K562 (cell line): ENCODE data around the gene ADI1. TPM values are rescaled to one million over a fixed set of nuclear protein-coding genes. Genes with fewer than 3 reads are reported as not detected.
A peak's percentile ranks its signal among the peaks of the same experiment; 100 is the strongest.

ENCODE experiments used
- BACH1 ChIP-seq: fragments of 200-800 bp; sonication (Bioruptor generic); IDR thresholded peaks from 2 replicates; pipeline ENCODE4 v1.6.1; 2016; ENCODE audit warnings: missing genetic modification characterization, missing compliant biosample characterization
- CAMTA2 ChIP-seq: fragments of 250-450 bp; sonication (Bioruptor Pico); conservative IDR thresholded peaks from 2 replicates; pipeline ENCODE4 v1.5.1; 2022
- CBX5 ChIP-seq: IDR thresholded peaks from 2 replicates; pipeline ENCODE4 v1.6.1; 2014; ENCODE audit warnings: low read depth, borderline replicate concordance
- HNRNPK ChIP-seq: fragments of 200-400 bp; formaldehyde crosslinking; IDR thresholded peaks from one replicate; pipeline ENCODE4 v1.6.1; 2018; ENCODE audit warnings: mild to moderate bottlenecking, low read depth, low read length; ENCODE audit not compliant: poor library complexity, severe bottlenecking
- KLF16 ChIP-seq: IDR thresholded peaks from 2 replicates; pipeline ENCODE4 v1.6.1; 2016; ENCODE audit warnings: antibody characterized with exemption
- MAFG ChIP-seq: fragments of 450-650 bp; conservative IDR thresholded peaks from 2 replicates; pipeline ENCODE4 v1.6.1; 2016; ENCODE audit warnings: missing genetic modification characterization, missing compliant biosample characterization
- RAD21 ChIP-seq, 2 experiments: fragments of 250-450 bp in 1 of 2; fragments of 450-650 bp in 1 of 2; sonication (Bioruptor Pico) in 1 of 2; formaldehyde crosslinking in 1 of 2; IDR thresholded peaks in 1 of 2; conservative IDR thresholded peaks in 1 of 2; 2 replicates each; pipeline versions ENCODE4 v1.4.0 to v1.8.0; 2020 to 2022; ENCODE audit warnings: mild to moderate bottlenecking in 2 of 2, moderate library complexity in 1 of 2
- SMAD2 ChIP-seq: fragments of 150-350 bp; IDR thresholded peaks from 2 replicates; pipeline ENCODE4 v1.6.1; 2014; ENCODE audit warnings: low read depth, mild to moderate bottlenecking, low read length
- STAT5A ChIP-seq: IDR thresholded peaks from 2 replicates; pipeline ENCODE4 v1.6.1; 2012; ENCODE audit warnings: low read length, inconsistent platforms, borderline replicate concordance
- TAF9B ChIP-seq: fragments of 450-650 bp; IDR thresholded peaks from 2 replicates; pipeline ENCODE4 v1.6.1; 2018; ENCODE audit warnings: mild to moderate bottlenecking; ENCODE audit not compliant: partially characterized antibody
- TEAD4 ChIP-seq, 2 experiments: sonication (generic) in 1 of 2; formaldehyde crosslinking in 1 of 2; IDR thresholded peaks; 2 replicates each; pipeline versions ENCODE4 v1.6.1 to v1.8.0; 2012 to 2022; ENCODE audit warnings: borderline replicate concordance in 1 of 2, inconsistent platforms in 1 of 2, low read length in 1 of 2, mild to moderate bottlenecking in 1 of 2, missing genetic modification reagents in 1 of 2
- ZBED1 ChIP-seq: IDR thresholded peaks from 2 replicates; pipeline ENCODE4 v1.6.1; 2014
- ZKSCAN8 ChIP-seq: fragments of 200-800 bp; sonication (Bioruptor generic); IDR thresholded peaks from 2 replicates; pipeline ENCODE4 v1.6.1; 2016; ENCODE audit warnings: missing genetic modification characterization, missing compliant biosample characterization
- polyA plus RNA-seq, 8 experiments: library from polyadenylated mRNA; depleted of rRNA in 4 of 8; stranded (reverse) in 5 of 8; unstranded in 3 of 8; fragments of >200 nt; fragmentation: Nextera tagmentation in 2 of 8; fragmentation: Illumina TruSeq in 1 of 8; extraction: Ambion mirVana in 2 of 8; extraction: Trizol in 1 of 8; gene quantifications; 2 replicates each; pipeline versions ENCODE4 v1.2.1 to v1.2.3, GENCODE V29; 2011 to 2014; ENCODE audit warnings: inconsistent platforms in 1 of 8, missing spikeins in 1 of 8
- total RNA-seq, 7 experiments: library from RNA; depleted of rRNA in 6 of 7; stranded (reverse); fragments of >200 nt in 6 of 7; fragmentation: Illumina TruSeq in 2 of 7; extraction: Trizol in 2 of 7; gene quantifications; 2 replicates each; pipeline versions ENCODE4 v1.2.1 to v1.2.3, GENCODE V29; 2011 to 2021; ENCODE audit warnings: low replicate concordance in 1 of 7
- TF ChIP-seq, protein P1 (sequence below): fragments of 150-350 bp; conservative IDR thresholded peaks from 2 replicates; pipeline ENCODE4 v1.6.1; 2014; ENCODE audit warnings: low read length
- TF ChIP-seq, protein P2 (sequence below), 2 experiments: IDR thresholded peaks in 1 of 2; conservative IDR thresholded peaks in 1 of 2; 2 replicates each; pipeline ENCODE4 v1.6.1; 2016; ENCODE audit warnings: low read depth in 2 of 2, mild to moderate bottlenecking in 1 of 2, missing compliant biosample characterization in 1 of 2, missing genetic modification characterization in 1 of 2, moderate library complexity in 1 of 2
- TF ChIP-seq, protein P3 (sequence below): sonication (generic); formaldehyde crosslinking; IDR thresholded peaks from 2 replicates; pipeline ENCODE4 v1.8.0; 2022; ENCODE audit warnings: mild to moderate bottlenecking, missing genetic modification reagents
- TF ChIP-seq, protein P4 (sequence below): fragments of 250-450 bp; sonication (Bioruptor Pico); IDR thresholded peaks from 2 replicates; pipeline ENCODE4 v1.8.0; 2022; ENCODE audit warnings: inconsistent platforms, mild to moderate bottlenecking, moderate library complexity, borderline replicate concordance

Gene ADI1
- total and polyA plus RNA-seq, 9 of the 15 experiments (the other 6 are each of a cell fraction or from before 2014, with no cell fraction given), result 6.1 to 51.0 (median 27.1) TPM

DNA sequence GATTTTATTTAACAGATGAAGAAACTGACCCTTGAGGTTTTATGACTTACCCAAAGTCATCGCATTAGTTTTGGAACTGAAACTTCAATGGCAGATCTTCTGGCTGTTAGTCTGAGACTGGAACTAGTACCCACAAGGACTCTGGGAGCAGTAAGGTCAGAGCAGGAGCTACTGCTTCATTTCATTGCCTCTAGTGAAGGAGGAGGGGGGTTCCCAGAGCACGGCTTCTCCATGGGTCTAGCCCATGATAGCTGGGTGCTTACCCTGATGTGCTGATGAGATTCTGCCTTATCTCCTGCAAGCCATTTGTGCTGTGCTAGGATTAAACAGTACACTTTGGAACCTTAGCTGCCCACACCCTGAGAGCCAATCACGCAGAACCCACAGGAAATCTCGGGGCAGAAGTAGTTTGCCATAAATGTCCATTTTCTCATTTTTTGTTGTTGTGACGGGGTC is 44.2 kb upstream of the ADI1 start (continued):
- TF ChIP-seq, protein P1, sequence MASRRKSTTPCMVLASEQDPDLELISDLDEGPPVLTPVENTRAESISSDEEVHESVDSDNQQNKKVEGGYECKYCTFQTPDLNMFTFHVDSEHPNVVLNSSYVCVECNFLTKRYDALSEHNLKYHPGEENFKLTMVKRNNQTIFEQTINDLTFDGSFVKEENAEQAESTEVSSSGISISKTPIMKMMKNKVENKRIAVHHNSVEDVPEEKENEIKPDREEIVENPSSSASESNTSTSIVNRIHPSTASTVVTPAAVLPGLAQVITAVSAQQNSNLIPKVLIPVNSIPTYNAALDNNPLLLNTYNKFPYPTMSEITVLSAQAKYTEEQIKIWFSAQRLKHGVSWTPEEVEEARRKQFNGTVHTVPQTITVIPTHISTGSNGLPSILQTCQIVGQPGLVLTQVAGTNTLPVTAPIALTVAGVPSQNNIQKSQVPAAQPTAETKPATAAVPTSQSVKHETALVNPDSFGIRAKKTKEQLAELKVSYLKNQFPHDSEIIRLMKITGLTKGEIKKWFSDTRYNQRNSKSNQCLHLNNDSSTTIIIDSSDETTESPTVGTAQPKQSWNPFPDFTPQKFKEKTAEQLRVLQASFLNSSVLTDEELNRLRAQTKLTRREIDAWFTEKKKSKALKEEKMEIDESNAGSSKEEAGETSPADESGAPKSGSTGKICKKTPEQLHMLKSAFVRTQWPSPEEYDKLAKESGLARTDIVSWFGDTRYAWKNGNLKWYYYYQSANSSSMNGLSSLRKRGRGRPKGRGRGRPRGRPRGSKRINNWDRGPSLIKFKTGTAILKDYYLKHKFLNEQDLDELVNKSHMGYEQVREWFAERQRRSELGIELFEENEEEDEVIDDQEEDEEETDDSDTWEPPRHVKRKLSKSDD, result no peak
- TF ChIP-seq CAMTA2, result no peak
- no peak for TF ChIP-seq ZKSCAN8 (CRISPR knock-in tag)
- TF ChIP-seq, protein P2, sequence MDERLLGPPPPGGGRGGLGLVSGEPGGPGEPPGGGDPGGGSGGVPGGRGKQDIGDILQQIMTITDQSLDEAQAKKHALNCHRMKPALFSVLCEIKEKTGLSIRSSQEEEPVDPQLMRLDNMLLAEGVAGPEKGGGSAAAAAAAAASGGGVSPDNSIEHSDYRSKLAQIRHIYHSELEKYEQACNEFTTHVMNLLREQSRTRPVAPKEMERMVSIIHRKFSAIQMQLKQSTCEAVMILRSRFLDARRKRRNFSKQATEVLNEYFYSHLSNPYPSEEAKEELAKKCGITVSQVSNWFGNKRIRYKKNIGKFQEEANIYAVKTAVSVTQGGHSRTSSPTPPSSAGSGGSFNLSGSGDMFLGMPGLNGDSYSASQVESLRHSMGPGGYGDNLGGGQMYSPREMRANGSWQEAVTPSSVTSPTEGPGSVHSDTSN (CRISPR knock-in tag; IDR thresholded peaks at IDR 0.05; ENCODE audit: low read depth), result no peak
- TF ChIP-seq, protein P2 (tag; conservative IDR thresholded peaks at IDR 0.05; ENCODE audit: low read depth), result no peak
- no peak for TF ChIP-seq ZBED1
- TF ChIP-seq HNRNPK, result no peak
- TF ChIP-seq, protein P3, sequence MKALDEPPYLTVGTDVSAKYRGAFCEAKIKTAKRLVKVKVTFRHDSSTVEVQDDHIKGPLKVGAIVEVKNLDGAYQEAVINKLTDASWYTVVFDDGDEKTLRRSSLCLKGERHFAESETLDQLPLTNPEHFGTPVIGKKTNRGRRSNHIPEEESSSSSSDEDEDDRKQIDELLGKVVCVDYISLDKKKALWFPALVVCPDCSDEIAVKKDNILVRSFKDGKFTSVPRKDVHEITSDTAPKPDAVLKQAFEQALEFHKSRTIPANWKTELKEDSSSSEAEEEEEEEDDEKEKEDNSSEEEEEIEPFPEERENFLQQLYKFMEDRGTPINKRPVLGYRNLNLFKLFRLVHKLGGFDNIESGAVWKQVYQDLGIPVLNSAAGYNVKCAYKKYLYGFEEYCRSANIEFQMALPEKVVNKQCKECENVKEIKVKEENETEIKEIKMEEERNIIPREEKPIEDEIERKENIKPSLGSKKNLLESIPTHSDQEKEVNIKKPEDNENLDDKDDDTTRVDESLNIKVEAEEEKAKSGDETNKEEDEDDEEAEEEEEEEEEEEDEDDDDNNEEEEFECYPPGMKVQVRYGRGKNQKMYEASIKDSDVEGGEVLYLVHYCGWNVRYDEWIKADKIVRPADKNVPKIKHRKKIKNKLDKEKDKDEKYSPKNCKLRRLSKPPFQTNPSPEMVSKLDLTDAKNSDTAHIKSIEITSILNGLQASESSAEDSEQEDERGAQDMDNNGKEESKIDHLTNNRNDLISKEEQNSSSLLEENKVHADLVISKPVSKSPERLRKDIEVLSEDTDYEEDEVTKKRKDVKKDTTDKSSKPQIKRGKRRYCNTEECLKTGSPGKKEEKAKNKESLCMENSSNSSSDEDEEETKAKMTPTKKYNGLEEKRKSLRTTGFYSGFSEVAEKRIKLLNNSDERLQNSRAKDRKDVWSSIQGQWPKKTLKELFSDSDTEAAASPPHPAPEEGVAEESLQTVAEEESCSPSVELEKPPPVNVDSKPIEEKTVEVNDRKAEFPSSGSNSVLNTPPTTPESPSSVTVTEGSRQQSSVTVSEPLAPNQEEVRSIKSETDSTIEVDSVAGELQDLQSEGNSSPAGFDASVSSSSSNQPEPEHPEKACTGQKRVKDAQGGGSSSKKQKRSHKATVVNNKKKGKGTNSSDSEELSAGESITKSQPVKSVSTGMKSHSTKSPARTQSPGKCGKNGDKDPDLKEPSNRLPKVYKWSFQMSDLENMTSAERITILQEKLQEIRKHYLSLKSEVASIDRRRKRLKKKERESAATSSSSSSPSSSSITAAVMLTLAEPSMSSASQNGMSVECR, result no peak
- TF ChIP-seq RAD21 (CRISPR knock-in tag; conservative IDR thresholded peaks at IDR 0.05 in 1 of 2, IDR thresholded peaks at IDR 0.05 in 1 of 2), result no peak
- TF ChIP-seq TEAD4 (IDR thresholded peaks at IDR 0.05; ENCODE audit: low read length), result peak; percentile 82
- TF ChIP-seq TEAD4 (CRISPR knock-in tag; IDR thresholded peaks at IDR 0.05; ENCODE audit: borderline replicate concordance), result no peak
- no peak for TF ChIP-seq MAFG
- no peak for TF ChIP-seq SMAD2
- no peak for TF ChIP-seq TAF9B
- no peak; the same call in 1 of the 2 replicates for TF ChIP-seq STAT5A
- no peak for TF ChIP-seq CBX5
- TF ChIP-seq, protein P4, sequence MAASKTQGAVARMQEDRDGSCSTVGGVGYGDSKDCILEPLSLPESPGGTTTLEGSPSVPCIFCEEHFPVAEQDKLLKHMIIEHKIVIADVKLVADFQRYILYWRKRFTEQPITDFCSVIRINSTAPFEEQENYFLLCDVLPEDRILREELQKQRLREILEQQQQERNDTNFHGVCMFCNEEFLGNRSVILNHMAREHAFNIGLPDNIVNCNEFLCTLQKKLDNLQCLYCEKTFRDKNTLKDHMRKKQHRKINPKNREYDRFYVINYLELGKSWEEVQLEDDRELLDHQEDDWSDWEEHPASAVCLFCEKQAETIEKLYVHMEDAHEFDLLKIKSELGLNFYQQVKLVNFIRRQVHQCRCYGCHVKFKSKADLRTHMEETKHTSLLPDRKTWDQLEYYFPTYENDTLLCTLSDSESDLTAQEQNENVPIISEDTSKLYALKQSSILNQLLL (CRISPR knock-in tag), result no peak
- no peak for TF ChIP-seq BACH1
- TF ChIP-seq KLF16, result no peak
